ENCODE data around the gene SPOCK3.

The SPOCK3 gene

DNA sequence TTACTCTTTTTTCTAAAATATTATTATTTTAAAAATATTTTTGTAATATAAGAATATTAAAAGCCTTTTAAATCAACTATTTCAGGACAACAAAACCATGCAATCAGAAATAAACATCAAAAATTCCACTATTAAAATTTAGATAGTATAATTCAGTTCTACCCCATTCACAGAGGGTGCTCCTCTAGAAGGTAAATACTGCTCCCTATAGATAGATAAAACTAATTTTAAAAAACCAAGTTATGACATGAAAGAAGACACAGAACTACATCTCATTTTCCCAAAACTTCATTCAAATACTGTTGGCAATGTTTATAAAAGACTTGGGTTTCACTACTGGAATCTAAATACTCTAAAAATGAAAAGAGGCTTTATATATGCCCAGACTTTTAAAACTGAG is 219.3 kb downstream of the SPOCK3 start:
- H3K4me3 ChIP-seq (ENCODE audit: low read length in 2 of 2), result no peak overlapping the region
- H3K9me3 ChIP-seq (ENCODE audit: control insufficient read depth in 2 of 2, low read length in 2 of 2), result no peaks in the 10 kb centered on the region
- no peaks in the 10 kb centered on the region for H3K36me3 ChIP-seq (ENCODE audit: control insufficient read depth in 2 of 2, insufficient read depth in 2 of 2, low read length in 2 of 2)
- no peak overlapping the region for H3K27ac ChIP-seq (ENCODE audit: low read length)
- H3K9ac ChIP-seq (ENCODE audit: low read length in 2 of 2), result no peak overlapping the region
- H3K4me1 ChIP-seq (ENCODE audit: control insufficient read depth, insufficient read depth, low read length), result no peaks in the 10 kb centered on the region
- H3K27me3 ChIP-seq (ENCODE audit: control insufficient read depth in 1 of 2, insufficient read depth in 2 of 2, low read length in 2 of 2), result no peaks in the 10 kb centered on the region

DNA sequence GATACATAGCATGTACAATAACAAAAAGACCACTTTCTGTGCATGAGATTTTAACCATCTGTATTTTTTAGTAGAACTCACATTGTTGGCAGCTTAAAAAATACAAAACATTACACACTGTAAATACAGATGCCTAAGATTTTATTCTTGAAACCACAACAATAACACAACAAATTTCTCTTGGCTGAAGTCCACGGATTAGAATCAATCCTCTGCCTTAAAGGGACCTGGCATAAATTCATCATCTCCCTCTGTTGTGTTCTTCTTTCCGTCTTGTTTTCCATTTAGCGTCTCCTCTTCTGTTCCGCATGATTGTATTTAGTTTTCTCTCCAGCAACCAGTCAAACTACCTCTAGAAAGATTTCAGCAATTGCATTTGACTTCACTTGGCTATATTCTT is 231.0 kb downstream of the SPOCK3 start:
- Histone ChIP-seq H3K4me3 (ENCODE audit: low read length in 2 of 2) (no peak overlapping the region), H3K36me3 (ENCODE audit: control insufficient read depth in 2 of 2, insufficient read depth in 2 of 2, low read length in 2 of 2) (no peaks in the 10 kb centered on the region), H3K9me3 (ENCODE audit: control insufficient read depth in 2 of 2, low read length in 2 of 2) (no peaks in the 10 kb centered on the region), H3K27me3 (ENCODE audit: control insufficient read depth in 1 of 2, insufficient read depth in 2 of 2, low read length in 2 of 2) (no peaks in the 10 kb centered on the region), H3K27ac (ENCODE audit: low read length) (no peak overlapping the region), H3K9ac (ENCODE audit: low read length in 2 of 2) (no peak overlapping the region), H3K4me1 (ENCODE audit: control insufficient read depth, insufficient read depth, low read length) (no peaks in the 10 kb centered on the region)

DNA sequence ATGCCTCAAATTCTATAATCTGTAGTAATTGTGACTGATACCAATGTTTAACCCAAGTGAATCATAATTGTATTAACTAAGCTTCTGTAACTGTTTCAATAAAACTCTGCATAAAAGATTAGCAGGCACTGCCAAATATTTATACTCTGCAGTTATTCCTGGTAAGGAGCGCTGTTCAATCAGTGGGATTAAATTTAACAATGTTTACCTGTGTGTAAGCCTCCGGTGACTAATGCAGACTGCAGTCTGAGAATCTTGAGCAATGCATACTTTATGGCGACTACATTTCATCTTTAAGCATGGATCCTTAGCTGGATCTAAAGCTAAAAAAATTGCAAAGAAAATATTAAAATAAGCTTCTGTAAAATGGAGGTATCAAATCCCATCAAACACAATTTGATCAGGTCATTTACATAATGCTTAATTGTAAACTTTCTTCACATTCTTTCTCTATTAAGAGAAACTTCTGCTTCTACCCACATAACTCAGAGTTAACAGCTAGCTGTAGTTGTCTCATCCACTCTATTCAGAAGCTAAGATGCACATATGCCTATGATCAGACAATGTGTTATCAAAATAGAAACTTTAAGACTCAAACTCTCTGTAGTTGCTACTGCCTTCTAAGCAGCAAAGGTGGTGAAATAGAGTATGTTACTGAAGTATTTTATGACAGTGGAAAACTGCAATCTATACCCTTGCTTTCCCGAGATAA is 234.0 kb downstream of the SPOCK3 start:
- no peaks in the 10 kb centered on the region for H3K36me3 ChIP-seq (ENCODE audit: control insufficient read depth in 2 of 2, insufficient read depth in 2 of 2, low read length in 2 of 2)
- no peaks in the 10 kb centered on the region for H3K27me3 ChIP-seq (ENCODE audit: control insufficient read depth in 1 of 2, insufficient read depth in 2 of 2, low read length in 2 of 2)
- H3K4me1 ChIP-seq (ENCODE audit: control insufficient read depth, insufficient read depth, low read length), result no peaks in the 10 kb centered on the region
- no peaks in the 10 kb centered on the region for H3K9me3 ChIP-seq (ENCODE audit: control insufficient read depth in 2 of 2, low read length in 2 of 2)
- H3K4me3 ChIP-seq (ENCODE audit: low read length in 2 of 2), result no peak overlapping the region
- no peak overlapping the region for H3K9ac ChIP-seq (ENCODE audit: low read length in 2 of 2)
- no peak overlapping the region for H3K27ac ChIP-seq (ENCODE audit: low read length)

DNA sequence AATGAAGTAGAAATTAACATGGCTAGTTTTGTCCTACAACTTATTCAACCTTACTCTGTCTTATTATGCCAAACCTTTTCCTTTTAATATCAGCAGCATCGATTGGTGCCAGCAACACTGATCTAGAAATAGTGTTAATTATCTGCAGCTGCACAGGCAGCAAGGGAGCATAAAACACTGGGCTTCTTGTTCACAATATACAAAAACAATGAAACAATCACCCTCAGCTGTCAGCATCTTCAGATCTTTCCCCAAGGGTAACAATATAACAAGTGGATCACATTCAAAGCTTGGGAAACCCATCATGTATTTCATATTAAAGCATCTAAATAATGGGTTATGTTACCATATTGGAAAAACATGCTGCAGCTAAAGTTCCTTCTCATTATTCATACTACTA is 238.1 kb downstream of the SPOCK3 start:
- Histone ChIP-seq H3K9me3 (ENCODE audit: control insufficient read depth in 2 of 2, low read length in 2 of 2) (no peaks in the 10 kb centered on the region), H3K27ac (ENCODE audit: low read length) (no peak overlapping the region), H3K9ac (ENCODE audit: low read length in 2 of 2) (no peak overlapping the region), H3K4me3 (ENCODE audit: low read length in 2 of 2) (no peak overlapping the region), H3K4me1 (ENCODE audit: control insufficient read depth, insufficient read depth, low read length) (no peaks in the 10 kb centered on the region), H3K27me3 (ENCODE audit: control insufficient read depth in 1 of 2, insufficient read depth in 2 of 2, low read length in 2 of 2) (no peaks in the 10 kb centered on the region), H3K36me3 (ENCODE audit: control insufficient read depth in 2 of 2, insufficient read depth in 2 of 2, low read length in 2 of 2) (no peaks in the 10 kb centered on the region)

DNA sequence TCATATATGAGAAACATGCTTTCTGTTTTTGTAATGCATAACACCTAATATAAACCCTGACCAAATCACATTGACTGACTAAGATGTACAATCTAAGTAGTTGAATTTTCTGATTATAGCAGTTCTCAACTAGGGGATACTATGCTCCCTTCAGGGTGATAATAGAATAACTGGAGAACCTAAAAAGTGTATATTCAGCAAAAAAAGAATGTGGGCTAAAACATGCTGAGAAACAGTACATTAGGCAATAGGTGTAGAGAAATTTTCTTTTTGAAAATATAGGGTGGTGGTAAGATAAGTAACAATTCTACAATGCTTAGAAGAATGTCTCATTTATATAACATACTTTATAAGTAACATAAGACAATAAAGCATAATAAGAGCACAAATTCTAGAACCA is 239.6 kb downstream of the SPOCK3 start:
- no peak overlapping the region for H3K4me3 ChIP-seq (ENCODE audit: low read length in 2 of 2)
- H3K4me1 ChIP-seq (ENCODE audit: control insufficient read depth, insufficient read depth, low read length), result no peaks in the 10 kb centered on the region
- H3K27ac ChIP-seq (ENCODE audit: low read length), result no peak overlapping the region
- no peaks in the 10 kb centered on the region for H3K36me3 ChIP-seq (ENCODE audit: control insufficient read depth in 2 of 2, insufficient read depth in 2 of 2, low read length in 2 of 2)
- H3K9ac ChIP-seq (ENCODE audit: low read length in 2 of 2), result no peak overlapping the region
- no peaks in the 10 kb centered on the region for H3K9me3 ChIP-seq (ENCODE audit: control insufficient read depth in 2 of 2, low read length in 2 of 2)
- H3K27me3 ChIP-seq (ENCODE audit: control insufficient read depth in 1 of 2, insufficient read depth in 2 of 2, low read length in 2 of 2), result no peaks in the 10 kb centered on the region

DNA sequence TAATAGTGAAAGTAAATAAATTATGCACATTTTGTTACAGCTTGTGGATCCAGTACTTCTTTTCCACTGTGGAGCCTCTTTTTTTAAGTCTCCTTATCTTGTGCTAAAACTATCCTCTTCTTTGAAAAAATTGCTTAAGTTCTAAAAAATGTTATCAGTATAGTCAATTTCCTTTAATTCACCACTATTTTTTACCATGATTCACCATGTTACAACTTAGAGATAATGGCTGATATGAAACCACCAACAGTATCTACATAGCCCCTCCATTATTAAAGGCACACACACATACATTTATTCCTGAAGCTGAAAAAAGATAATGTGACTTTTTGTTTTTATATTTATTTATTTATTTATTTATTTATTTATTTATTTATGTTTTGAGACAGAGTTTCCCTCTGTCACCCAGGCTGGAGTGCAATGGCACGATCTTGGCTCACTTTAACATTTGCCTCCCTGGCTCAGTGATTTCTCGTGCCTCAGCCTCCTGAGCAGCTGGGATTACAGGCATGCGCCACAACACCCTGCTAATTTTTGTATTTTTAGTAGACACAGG is 243.2 kb downstream of the SPOCK3 start:
- Histone ChIP-seq H3K4me1 (ENCODE audit: control insufficient read depth, insufficient read depth, low read length) (no peaks in the 10 kb centered on the region), H3K4me3 (ENCODE audit: low read length in 2 of 2) (no peak overlapping the region), H3K36me3 (ENCODE audit: control insufficient read depth in 2 of 2, insufficient read depth in 2 of 2, low read length in 2 of 2) (no peaks in the 10 kb centered on the region), H3K9me3 (ENCODE audit: control insufficient read depth in 2 of 2, low read length in 2 of 2) (no peaks in the 10 kb centered on the region), H3K27me3 (ENCODE audit: control insufficient read depth in 1 of 2, insufficient read depth in 2 of 2, low read length in 2 of 2) (no peaks in the 10 kb centered on the region), H3K27ac (ENCODE audit: low read length) (no peak overlapping the region), H3K9ac (ENCODE audit: low read length in 2 of 2) (no peak overlapping the region)

DNA sequence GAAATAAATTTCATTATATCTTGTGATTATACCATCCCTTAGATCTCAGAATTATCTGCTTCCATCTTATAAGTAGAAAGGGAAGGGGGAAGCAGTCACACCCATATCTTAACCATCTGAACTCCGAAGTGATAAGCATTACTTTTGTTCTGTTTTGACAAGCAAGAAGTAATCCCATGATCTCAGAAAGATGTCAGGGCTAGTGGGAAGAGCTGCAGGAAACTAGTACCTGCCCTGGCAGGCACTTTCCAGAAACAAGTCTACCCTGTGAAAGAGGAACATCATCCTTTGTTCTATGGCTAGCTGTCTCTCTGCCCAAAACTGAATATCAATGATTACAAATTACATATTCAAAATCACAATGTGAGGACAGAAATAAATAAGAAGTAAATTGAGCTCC is 244.4 kb downstream of the SPOCK3 start:
- H3K27ac ChIP-seq (ENCODE audit: low read length), result no peak overlapping the region
- H3K4me1 ChIP-seq (ENCODE audit: control insufficient read depth, insufficient read depth, low read length), result no peaks in the 10 kb centered on the region
- H3K27me3 ChIP-seq (ENCODE audit: control insufficient read depth in 1 of 2, insufficient read depth in 2 of 2, low read length in 2 of 2), result no peaks in the 10 kb centered on the region
- H3K36me3 ChIP-seq (ENCODE audit: control insufficient read depth in 2 of 2, insufficient read depth in 2 of 2, low read length in 2 of 2), result no peaks in the 10 kb centered on the region
- H3K4me3 ChIP-seq (ENCODE audit: low read length in 2 of 2), result no peak overlapping the region
- no peak overlapping the region for H3K9ac ChIP-seq (ENCODE audit: low read length in 2 of 2)
- H3K9me3 ChIP-seq (ENCODE audit: control insufficient read depth in 2 of 2, low read length in 2 of 2), result no peaks in the 10 kb centered on the region

DNA sequence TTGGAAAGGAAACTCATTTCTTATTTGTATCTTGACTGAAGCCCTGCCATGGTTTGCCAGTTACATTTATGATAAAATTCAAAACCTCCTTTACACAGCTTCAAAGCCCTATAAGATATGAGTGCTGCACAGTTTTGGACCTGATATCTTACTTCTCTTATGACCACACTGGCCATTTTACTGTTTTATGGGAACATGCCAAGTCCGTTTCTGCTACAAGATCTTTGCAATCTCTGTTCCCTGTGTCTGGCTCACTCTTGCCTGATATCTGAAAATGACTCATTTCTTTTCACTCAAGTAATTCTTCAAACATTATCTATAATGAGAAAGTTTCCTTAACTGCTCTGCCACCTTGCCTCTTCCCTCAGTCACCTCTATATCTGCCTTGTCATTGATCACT is 247.3 kb downstream of the SPOCK3 start:
- no peaks in the 10 kb centered on the region for H3K9me3 ChIP-seq (ENCODE audit: control insufficient read depth in 2 of 2, low read length in 2 of 2)
- H3K4me3 ChIP-seq (ENCODE audit: low read length in 2 of 2), result no peak overlapping the region
- no peaks in the 10 kb centered on the region for H3K27me3 ChIP-seq (ENCODE audit: control insufficient read depth in 1 of 2, insufficient read depth in 2 of 2, low read length in 2 of 2)
- no peak overlapping the region for H3K9ac ChIP-seq (ENCODE audit: low read length in 2 of 2)
- H3K36me3 ChIP-seq (ENCODE audit: control insufficient read depth in 2 of 2, insufficient read depth in 2 of 2, low read length in 2 of 2), result no peaks in the 10 kb centered on the region
- H3K4me1 ChIP-seq (ENCODE audit: control insufficient read depth, insufficient read depth, low read length), result no peaks in the 10 kb centered on the region
- H3K27ac ChIP-seq (ENCODE audit: low read length), result no peak overlapping the region

DNA sequence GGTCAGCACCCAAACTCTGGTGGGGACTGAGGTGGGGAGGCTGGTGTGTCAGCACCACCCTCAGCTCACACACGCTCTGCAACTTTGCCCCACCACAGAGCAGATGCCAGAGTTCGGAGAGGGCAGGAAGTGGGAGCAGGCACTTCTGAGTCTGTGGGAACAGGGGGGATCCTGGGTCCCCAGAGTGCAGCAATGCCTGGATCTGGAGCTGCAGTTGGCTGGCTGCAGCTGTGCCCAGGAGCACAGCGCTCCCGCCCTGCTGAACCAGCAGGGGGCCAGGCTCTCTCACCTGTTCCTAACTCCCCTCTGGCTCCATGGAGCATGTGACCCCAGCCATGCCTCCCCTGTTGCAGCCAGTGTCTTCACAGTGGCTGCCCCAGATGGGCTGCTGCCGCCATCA is 252.4 kb downstream of the SPOCK3 start:
- Histone ChIP-seq H3K9me3 (ENCODE audit: control insufficient read depth in 2 of 2, low read length in 2 of 2) (no peaks in the 10 kb centered on the region), H3K4me3 (ENCODE audit: low read length in 2 of 2) (no peak overlapping the region), H3K27ac (ENCODE audit: low read length) (no peak overlapping the region), H3K4me1 (ENCODE audit: control insufficient read depth, insufficient read depth, low read length) (no peaks in the 10 kb centered on the region), H3K27me3 (ENCODE audit: control insufficient read depth in 1 of 2, insufficient read depth in 2 of 2, low read length in 2 of 2) (no peaks in the 10 kb centered on the region), H3K9ac (ENCODE audit: low read length in 2 of 2) (no peak overlapping the region), H3K36me3 (ENCODE audit: control insufficient read depth in 2 of 2, insufficient read depth in 2 of 2, low read length in 2 of 2) (no peaks in the 10 kb centered on the region)

DNA sequence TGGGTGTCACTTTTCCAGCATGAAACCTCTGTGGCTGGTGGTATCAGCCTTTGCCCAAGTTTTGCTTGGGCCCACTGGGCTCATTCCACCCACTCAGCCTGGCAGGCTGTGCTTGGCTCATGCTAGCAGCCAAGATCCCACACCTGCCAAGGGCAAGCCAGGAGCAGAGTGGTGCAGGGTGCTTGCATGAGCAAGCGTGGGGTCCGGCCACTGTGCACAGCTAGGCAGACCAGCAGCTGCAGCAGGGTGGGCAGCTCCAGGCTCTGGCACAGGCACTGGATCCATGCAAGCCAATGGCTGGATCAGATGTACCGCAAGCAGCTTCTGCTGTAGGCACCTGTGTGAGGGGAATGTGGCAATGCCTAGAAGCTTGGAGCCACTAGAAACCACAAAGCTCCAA is 253.9 kb downstream of the SPOCK3 start:
- Histone ChIP-seq H3K9ac (ENCODE audit: low read length in 2 of 2) (no peak overlapping the region), H3K36me3 (ENCODE audit: control insufficient read depth in 2 of 2, insufficient read depth in 2 of 2, low read length in 2 of 2) (no peaks in the 10 kb centered on the region), H3K27ac (ENCODE audit: low read length) (no peak overlapping the region), H3K4me1 (ENCODE audit: control insufficient read depth, insufficient read depth, low read length) (no peaks in the 10 kb centered on the region), H3K4me3 (ENCODE audit: low read length in 2 of 2) (no peak overlapping the region), H3K27me3 (ENCODE audit: control insufficient read depth in 1 of 2, insufficient read depth in 2 of 2, low read length in 2 of 2) (no peaks in the 10 kb centered on the region), H3K9me3 (ENCODE audit: control insufficient read depth in 2 of 2, low read length in 2 of 2) (no peaks in the 10 kb centered on the region)

DNA sequence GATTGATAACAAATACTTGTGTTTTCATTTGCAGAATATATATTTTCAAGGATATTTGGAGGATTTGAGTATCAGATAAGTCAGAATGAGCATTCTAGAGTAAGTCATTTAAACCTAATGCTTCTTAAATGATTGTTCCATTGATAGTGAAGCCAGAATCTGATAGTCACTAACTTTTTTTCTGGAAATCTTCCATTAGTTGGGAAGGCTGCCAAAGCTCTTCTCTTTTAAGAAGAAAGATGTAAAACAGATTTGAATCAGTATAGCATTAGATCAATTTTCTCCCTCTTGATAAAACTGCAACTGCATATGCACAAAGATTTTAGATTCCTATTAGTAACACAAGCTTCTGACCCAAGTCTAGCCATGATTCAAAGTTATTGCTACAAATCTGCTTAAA is 256.7 kb downstream of the SPOCK3 start:
- Histone ChIP-seq H3K36me3 (ENCODE audit: control insufficient read depth in 2 of 2, insufficient read depth in 2 of 2, low read length in 2 of 2) (no peaks in the 10 kb centered on the region), H3K27me3 (ENCODE audit: control insufficient read depth in 1 of 2, insufficient read depth in 2 of 2, low read length in 2 of 2) (no peaks in the 10 kb centered on the region), H3K9me3 (ENCODE audit: control insufficient read depth in 2 of 2, low read length in 2 of 2) (no peaks in the 10 kb centered on the region), H3K9ac (ENCODE audit: low read length in 2 of 2) (no peak overlapping the region), H3K4me1 (ENCODE audit: control insufficient read depth, insufficient read depth, low read length) (no peaks in the 10 kb centered on the region), H3K4me3 (ENCODE audit: low read length in 2 of 2) (no peak overlapping the region), H3K27ac (ENCODE audit: low read length) (no peak overlapping the region)
